Esophagus squamous epithelium (tissue), 4 donors: ENCODE results near the gene TRIM15.

Source experiments
- POLR2A ChIP-seq, 4 donors: fragments of 450-650 bp; IDR thresholded peaks; one replicate each; pipeline ENCODE4 v1.6.1; 2017; ENCODE audit warnings: antibody characterized with exemption in 4 of 4, mild to moderate bottlenecking in 4 of 4, moderate library complexity in 3 of 4
- TF ChIP-seq, protein P1 (sequence below), 6 experiments: fragments of 450-650 bp in 4 of 6; fragments of 200-600 bp in 2 of 6; sonication (generic) in 2 of 6; IDR thresholded peaks; one replicate each; pipeline ENCODE4 v1.5.1; 2016 to 2019; ENCODE audit warnings: antibody characterized with exemption in 6 of 6, mild to moderate bottlenecking in 4 of 6, moderate library complexity in 4 of 6

DNA sequence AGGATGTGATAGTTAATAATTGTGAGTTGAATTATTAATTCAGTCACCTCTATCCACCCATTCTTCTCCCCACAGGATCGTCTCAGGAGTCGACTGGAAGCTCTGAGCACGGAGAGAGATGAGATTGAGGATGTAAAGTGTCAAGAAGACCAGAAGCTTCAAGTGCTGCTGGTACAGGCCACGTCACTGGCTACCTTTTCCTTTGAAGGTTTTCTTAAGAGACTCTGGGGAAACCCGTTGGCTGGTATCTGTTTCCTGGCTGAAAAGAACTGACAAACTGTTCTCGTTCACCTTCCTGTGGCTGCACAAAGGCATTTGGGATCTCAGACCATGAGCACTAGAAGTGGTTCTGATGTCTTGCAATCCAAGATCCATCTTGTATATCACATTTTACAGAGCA is 3.8 kb downstream of the TRIM15 start:
- TF ChIP-seq, protein P1, sequence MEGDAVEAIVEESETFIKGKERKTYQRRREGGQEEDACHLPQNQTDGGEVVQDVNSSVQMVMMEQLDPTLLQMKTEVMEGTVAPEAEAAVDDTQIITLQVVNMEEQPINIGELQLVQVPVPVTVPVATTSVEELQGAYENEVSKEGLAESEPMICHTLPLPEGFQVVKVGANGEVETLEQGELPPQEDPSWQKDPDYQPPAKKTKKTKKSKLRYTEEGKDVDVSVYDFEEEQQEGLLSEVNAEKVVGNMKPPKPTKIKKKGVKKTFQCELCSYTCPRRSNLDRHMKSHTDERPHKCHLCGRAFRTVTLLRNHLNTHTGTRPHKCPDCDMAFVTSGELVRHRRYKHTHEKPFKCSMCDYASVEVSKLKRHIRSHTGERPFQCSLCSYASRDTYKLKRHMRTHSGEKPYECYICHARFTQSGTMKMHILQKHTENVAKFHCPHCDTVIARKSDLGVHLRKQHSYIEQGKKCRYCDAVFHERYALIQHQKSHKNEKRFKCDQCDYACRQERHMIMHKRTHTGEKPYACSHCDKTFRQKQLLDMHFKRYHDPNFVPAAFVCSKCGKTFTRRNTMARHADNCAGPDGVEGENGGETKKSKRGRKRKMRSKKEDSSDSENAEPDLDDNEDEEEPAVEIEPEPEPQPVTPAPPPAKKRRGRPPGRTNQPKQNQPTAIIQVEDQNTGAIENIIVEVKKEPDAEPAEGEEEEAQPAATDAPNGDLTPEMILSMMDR (IDR thresholded peaks at IDR 0.05): no peak
- no peak for TF ChIP-seq POLR2A (IDR thresholded peaks at IDR 0.05)
